Stimulated activated CD8-positive, alpha-beta memory T cell treated with anti-CD3 and anti-CD28 coated beads, Interleukin-12 subunit alpha, Interleukin-12 subunit beta, amount 100 ng/mL, for 24 hours (primary cell): Measurements from ENCODE around the gene FIBCD1.

Experiments used
- DNase-seq: peaks from one replicate; pipeline ENCODE4 v3.0.0-alpha.2; 2020; ENCODE audit errors: extremely low read depth

The FIBCD1 gene

GRCh38 chr9:130936285-130937117, 2.5 kb downstream of the FIBCD1 start:
- no peak for DNase-seq

GRCh38 chr9:130935648-130936271, 3.3 kb downstream of the FIBCD1 start:
- no peak for DNase-seq

- DNase-seq: no peak
Measured at GRCh38 chr9:130934702-130935647, 4.1 kb downstream of the FIBCD1 start.

GRCh38 chr9:130934246-130934645, 4.8 kb downstream of the FIBCD1 start:
- no peak for DNase-seq

- no peak for DNase-seq
Measured at GRCh38 chr9:130933114-130934046, 5.7 kb downstream of the FIBCD1 start.

- no peak for DNase-seq
Measured at GRCh38 chr9:130932255-130933079, 6.6 kb downstream of the FIBCD1 start.

- DNase-seq: no peak
Measured at GRCh38 chr9:130931508-130932254, 7.4 kb downstream of the FIBCD1 start.

GRCh38 chr9:130930804-130931349, 8.2 kb downstream of the FIBCD1 start:
- no peak for DNase-seq

GRCh38 chr9:130930132-130930803, 8.8 kb downstream of the FIBCD1 start:
- DNase-seq: no peak

- no peak for DNase-seq
Measured at GRCh38 chr9:130929571-130930038, 9.4 kb downstream of the FIBCD1 start.

GRCh38 chr9:130927995-130928900, 10.8 kb downstream of the FIBCD1 start:
- DNase-seq: no peak

GRCh38 chr9:130927338-130927737, 11.7 kb downstream of the FIBCD1 start:
- no peak for DNase-seq

- DNase-seq: no peak
Measured at GRCh38 chr9:130925050-130925678, 13.9 kb downstream of the FIBCD1 start.

GRCh38 chr9:130924448-130924788, 14.6 kb downstream of the FIBCD1 start:
- DNase-seq: no peak

GRCh38 chr9:130923611-130924447, 15.2 kb downstream of the FIBCD1 start:
- no peak for DNase-seq
